ENCODE data around the gene NPB. TPM values are rescaled to one million over a fixed set of nuclear protein-coding genes. Genes with fewer than 3 reads are reported as not detected.
A peak's percentile ranks its signal among the peaks of the same experiment; 100 is the strongest.

Gene NPB
- total RNA-seq, 1 donor from 2014 or later = 0.31 TPM

- H3K27me3 Mint-ChIP-seq (ENCODE audit: insufficient read depth) = no peaks in the 10 kb centered on the region
- no peak for DNase-seq (ENCODE audit: low spot score)
- intact Hi-C loops (cut with micrococcal nuclease) = loop anchor here (10.0 kb wide), 2 partner anchors 311 to 429 kb away; partner anchors contain the start of gene FAAP100
- H3K4me3 Mint-ChIP-seq = no peak overlapping the region
- H3K4me1 Mint-ChIP-seq (ENCODE audit: low read depth) = peaks cover 25% of the 10 kb centered on the region
- peaks cover 27% of the 10 kb centered on the region for H3K36me3 Mint-ChIP-seq (ENCODE audit: low read depth)
- H3K27ac Mint-ChIP-seq = no peak overlapping the region
- no peaks in the 10 kb centered on the region for H3K9me3 Mint-ChIP-seq
Observed at GRCh38 chr17:81865733-81866439, 36.2 kb upstream of the NPB start.

- peak overlapping the region; percentile 55 for H3K27ac Mint-ChIP-seq
- no peaks in the 10 kb centered on the region for H3K27me3 Mint-ChIP-seq (ENCODE audit: insufficient read depth)
- H3K9me3 Mint-ChIP-seq = no peaks in the 10 kb centered on the region
- no peak for DNase-seq (ENCODE audit: low spot score)
- H3K4me1 Mint-ChIP-seq (ENCODE audit: low read depth) = peaks cover 25% of the 10 kb centered on the region
- H3K36me3 Mint-ChIP-seq (ENCODE audit: low read depth) = peaks cover 27% of the 10 kb centered on the region
- intact Hi-C loops (cut with micrococcal nuclease) = loop anchor here (10.0 kb wide), 2 partner anchors 312 to 428 kb away; partner anchors contain the start of gene FAAP100
- H3K4me3 Mint-ChIP-seq = peak overlapping the region; percentile 15
Observed at GRCh38 chr17:81866440-81867169, 35.4 kb upstream of the NPB start.

GRCh38 chr17:81867170-81867990 is 34.7 kb upstream of the NPB start:
- peak overlapping the region; percentile 51 for H3K4me3 Mint-ChIP-seq
- peaks cover 25% of the 10 kb centered on the region for H3K4me1 Mint-ChIP-seq (ENCODE audit: low read depth)
- H3K36me3 Mint-ChIP-seq (ENCODE audit: low read depth) = peaks cover 27% of the 10 kb centered on the region
- intact Hi-C loops (cut with micrococcal nuclease) = loop anchor here (10.0 kb wide), 2 partner anchors 313 to 427 kb away; partner anchors contain the start of gene FAAP100
- H3K9me3 Mint-ChIP-seq = no peaks in the 10 kb centered on the region
- H3K27ac Mint-ChIP-seq = peak overlapping the region; percentile 55
- H3K27me3 Mint-ChIP-seq (ENCODE audit: insufficient read depth) = no peaks in the 10 kb centered on the region
- no peak for DNase-seq (ENCODE audit: low spot score)

GRCh38 chr17:81867991-81868673 is 33.9 kb upstream of the NPB start:
- Mint-ChIP-seq H3K27me3 (ENCODE audit: insufficient read depth) (no peaks in the 10 kb centered on the region), H3K4me1 (ENCODE audit: low read depth) (peaks cover 19% of the 10 kb centered on the region), H3K27ac (no peak overlapping the region), H3K36me3 (ENCODE audit: low read depth) (peaks cover 22% of the 10 kb centered on the region), H3K4me3 (peak overlapping the region; percentile 61), H3K9me3 (no peaks in the 10 kb centered on the region)
- intact Hi-C loops (cut with micrococcal nuclease) = loop anchor here (10.0 kb wide), 2 partner anchors 313 to 427 kb away; partner anchors contain the start of gene FAAP100
- DNase-seq (ENCODE audit: low spot score) = no peak

GRCh38 chr17:81868674-81869220 is 33.3 kb upstream of the NPB start:
- Mint-ChIP-seq H3K9me3 (no peaks in the 10 kb centered on the region), H3K27ac (no peak overlapping the region), H3K4me3 (peak overlapping the region; percentile 15), H3K4me1 (ENCODE audit: low read depth) (peaks cover 12% of the 10 kb centered on the region), H3K27me3 (ENCODE audit: insufficient read depth) (no peaks in the 10 kb centered on the region), H3K36me3 (ENCODE audit: low read depth) (peaks cover 17% of the 10 kb centered on the region)
- no peak for DNase-seq (ENCODE audit: low spot score)
- intact Hi-C loops (cut with micrococcal nuclease) = loop anchor here (10.0 kb wide), 2 partner anchors 314 to 426 kb away; partner anchors contain the start of gene FAAP100

- peaks cover 12% of the 10 kb centered on the region for H3K4me1 Mint-ChIP-seq (ENCODE audit: low read depth)
Observed at GRCh38 chr17:81869221-81870130, 32.6 kb upstream of the NPB start.

GRCh38 chr17:81870131-81870980 is 31.7 kb upstream of the NPB start:
- intact Hi-C loops (cut with micrococcal nuclease) = loop anchor here (1.0 to 5.0 kb wide), 6 partner anchors 10 to 358 kb away; partner anchors contain the start of genes ACTG1, ASPSCR1, DCXR and MAFG
- H3K27me3 Mint-ChIP-seq (ENCODE audit: insufficient read depth) = no peaks in the 10 kb centered on the region
- DNase-seq (ENCODE audit: low spot score) = peak; percentile 34
- H3K4me3 Mint-ChIP-seq = peak overlapping the region; percentile 92
- H3K9me3 Mint-ChIP-seq = no peaks in the 10 kb centered on the region
- H3K36me3 Mint-ChIP-seq (ENCODE audit: low read depth) = peaks cover 15% of the 10 kb centered on the region
- H3K4me1 Mint-ChIP-seq (ENCODE audit: low read depth) = peaks cover 10% of the 10 kb centered on the region
- peak overlapping the region; percentile 91 for H3K27ac Mint-ChIP-seq

More at GRCh38 chr17:81869221-81870130, 32.6 kb upstream of the NPB start:
- DNase-seq (ENCODE audit: low spot score) = no peak
- H3K9me3 Mint-ChIP-seq = no peaks in the 10 kb centered on the region
- peak overlapping the region; percentile 91 for H3K27ac Mint-ChIP-seq
- no peaks in the 10 kb centered on the region for H3K27me3 Mint-ChIP-seq (ENCODE audit: insufficient read depth)
- intact Hi-C loops (cut with micrococcal nuclease) = loop anchor here (1.0 to 10.0 kb wide), 8 partner anchors 9 to 425 kb away; partner anchors contain the start of genes ACTG1, ASPSCR1, DCXR and FAAP100
- H3K36me3 Mint-ChIP-seq (ENCODE audit: low read depth) = peaks cover 17% of the 10 kb centered on the region
- H3K4me3 Mint-ChIP-seq = peak overlapping the region; percentile 92

- H3K27me3 Mint-ChIP-seq (ENCODE audit: insufficient read depth) = no peaks in the 10 kb centered on the region
- H3K4me1 Mint-ChIP-seq (ENCODE audit: low read depth) = peaks cover 7% of the 10 kb centered on the region
- peaks cover 13% of the 10 kb centered on the region for H3K36me3 Mint-ChIP-seq (ENCODE audit: low read depth)
- peak within 1 kb of the TSS; percentile 91 for H3K27ac Mint-ChIP-seq
- no peak for DNase-seq (ENCODE audit: low spot score)
- no peaks in the 10 kb centered on the region for H3K9me3 Mint-ChIP-seq
- peak within 1 kb of the TSS; percentile 92 for H3K4me3 Mint-ChIP-seq
- intact Hi-C loops (cut with micrococcal nuclease) = loop anchor here (1.0 to 5.0 kb wide), 7 partner anchors 11 to 359 kb away; partner anchors contain the start of genes ACTG1, ALYREF, ANAPC11 and ASPSCR1
Observed at GRCh38 chr17:81870981-81871386, 31.1 kb upstream of the NPB start, which contains the start of gene ARHGDIA. ARHGDIA (minus strand) TSS chr17:81871337; CDS start chr17:81869930, 1,407 bp downstream.

- intact Hi-C loops (cut with micrococcal nuclease) = loop anchor here (1.0 to 5.0 kb wide), 6 partner anchors 20 to 359 kb away; partner anchors contain the start of genes ACTG1, ALYREF, ANAPC11 and ASPSCR1
- H3K4me3 Mint-ChIP-seq = peak overlapping the region; percentile 84
- H3K27me3 Mint-ChIP-seq (ENCODE audit: insufficient read depth) = no peaks in the 10 kb centered on the region
- H3K27ac Mint-ChIP-seq = peak overlapping the region; percentile 90
- H3K9me3 Mint-ChIP-seq = no peaks in the 10 kb centered on the region
- DNase-seq (ENCODE audit: low spot score) = peak; percentile 96
- peaks cover 13% of the 10 kb centered on the region for H3K36me3 Mint-ChIP-seq (ENCODE audit: low read depth)
- H3K4me1 Mint-ChIP-seq (ENCODE audit: low read depth) = peaks cover 7% of the 10 kb centered on the region
Observed at GRCh38 chr17:81871387-81872230, 30.4 kb upstream of the NPB start.

All from activated T-helper 1 cell treated with anti-CD3 and anti-CD28 coated beads, Interleukin-12 subunit alpha, Interleukin-12 subunit beta, Interleukin-2, Interleukin-4 antibody, amounts not matched to agents 30 ng/mL and 10 ng/mL and 1 ng/mL, durations not matched to agents 14 hours and 24 hours and 36 hours (primary cell).